C1 segment of cervical spinal cord (tissue), 14 donors: Measurements from ENCODE around the gene HEMK1.

Experiments
- DNase-seq, 14 donors: peaks; one replicate each; lab custom pipeline; 2025; lab: John Stamatoyannopoulos, UW

The HEMK1 gene, protein sequence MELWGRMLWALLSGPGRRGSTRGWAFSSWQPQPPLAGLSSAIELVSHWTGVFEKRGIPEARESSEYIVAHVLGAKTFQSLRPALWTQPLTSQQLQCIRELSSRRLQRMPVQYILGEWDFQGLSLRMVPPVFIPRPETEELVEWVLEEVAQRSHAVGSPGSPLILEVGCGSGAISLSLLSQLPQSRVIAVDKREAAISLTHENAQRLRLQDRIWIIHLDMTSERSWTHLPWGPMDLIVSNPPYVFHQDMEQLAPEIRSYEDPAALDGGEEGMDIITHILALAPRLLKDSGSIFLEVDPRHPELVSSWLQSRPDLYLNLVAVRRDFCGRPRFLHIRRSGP

DNA sequence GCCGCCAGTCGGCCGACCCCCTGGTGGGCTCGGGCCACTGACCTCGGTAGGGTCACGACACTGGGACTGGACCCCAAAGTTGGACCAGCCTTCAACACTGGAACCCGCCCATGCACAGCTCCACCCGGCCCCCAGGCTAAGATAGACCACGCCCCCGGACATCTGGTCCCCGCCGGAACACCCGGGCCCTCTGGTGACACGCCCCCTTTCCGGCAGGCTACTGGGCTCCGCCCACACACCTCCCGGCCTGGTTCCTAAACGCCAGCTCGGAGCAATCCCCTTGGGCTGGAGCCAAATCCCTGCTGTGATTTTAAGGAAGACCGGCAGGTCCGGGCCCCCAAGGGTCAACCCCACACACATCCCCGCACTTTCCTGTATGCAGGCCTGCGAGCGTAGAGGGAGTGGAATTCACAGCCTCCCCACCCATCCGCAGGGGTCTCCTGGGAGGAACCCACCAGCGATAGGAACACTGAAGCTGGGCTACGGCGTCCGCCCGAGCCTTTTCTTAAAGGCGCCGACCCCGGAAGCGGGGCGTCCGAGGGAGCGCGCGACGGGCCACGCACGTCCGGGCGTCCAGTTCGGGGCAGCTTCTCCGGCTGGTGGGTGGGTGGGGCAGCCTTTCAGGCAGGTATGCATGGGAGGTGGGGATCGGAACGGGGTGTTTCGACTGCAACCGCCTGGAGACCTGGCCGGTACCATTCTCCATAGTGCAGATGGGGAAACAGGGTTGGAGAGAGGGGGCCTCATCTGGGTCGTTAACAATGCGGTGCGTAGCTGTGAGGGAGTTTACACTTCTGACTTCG, at the start of gene HEMK1:
Gene HEMK1, plus strand, starts transcription at position 576 of the 803 bp plus-strand sequence. CDS start 1,583 bp downstream, outside the sequence.
- DNase-seq = peak; percentile 84 to 99 (median 96)

GRCh38 chr3:50520849-50521248, 48.5 kb upstream of the HEMK1 start:
- no peak for DNase-seq

DNA sequence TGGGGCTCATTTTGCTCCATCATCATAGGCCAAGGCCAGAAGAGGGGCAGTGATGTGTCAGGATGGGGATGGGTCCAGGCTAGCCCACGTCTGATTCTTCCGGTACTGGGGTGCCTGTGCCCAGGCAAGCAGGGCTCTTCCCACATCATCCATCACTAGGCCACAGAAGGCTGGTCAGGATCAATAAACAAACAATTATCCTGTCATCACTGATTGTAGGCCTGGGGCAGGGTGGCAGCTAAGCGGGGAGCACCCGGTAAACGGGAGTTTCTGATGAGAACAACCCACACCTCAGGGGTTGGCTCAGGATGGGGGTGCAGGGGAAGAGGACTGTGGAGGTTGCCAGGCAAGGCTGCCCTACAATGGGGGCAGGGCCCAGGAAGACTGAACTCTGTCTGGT, 47.8 kb upstream of the HEMK1 start:
- DNase-seq = no peak

DNA sequence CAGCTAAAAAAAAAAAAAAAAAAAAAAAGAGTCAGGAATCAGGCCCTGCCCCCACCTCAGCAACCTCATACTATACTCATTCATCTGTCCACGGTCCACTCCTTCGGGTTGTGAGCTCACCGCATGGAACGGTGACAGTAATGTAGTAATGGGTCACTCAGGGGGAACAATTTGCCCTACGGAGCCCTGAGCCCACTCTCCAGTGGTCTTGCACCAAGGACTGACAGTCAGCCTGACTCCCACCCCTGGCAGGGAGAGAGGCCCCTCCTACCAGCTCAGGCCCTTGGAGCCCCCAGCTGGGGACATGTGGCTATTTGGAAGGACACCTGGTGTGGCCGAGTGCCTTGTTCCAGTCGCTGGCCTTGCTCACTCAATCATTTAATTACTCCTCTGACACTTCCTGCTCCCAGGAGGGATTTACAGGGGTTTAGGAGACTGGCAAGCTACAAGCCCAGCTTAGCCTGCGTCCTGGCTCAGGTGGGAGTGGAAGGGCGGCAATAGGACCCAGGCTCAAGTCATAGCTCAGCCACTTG, 46.0 kb upstream of the HEMK1 start:
- no peak for DNase-seq

- no peak for DNase-seq
These were observed 44.6 kb upstream of the HEMK1 start for GRCh38 chr3:50524746-50525145.

DNA sequence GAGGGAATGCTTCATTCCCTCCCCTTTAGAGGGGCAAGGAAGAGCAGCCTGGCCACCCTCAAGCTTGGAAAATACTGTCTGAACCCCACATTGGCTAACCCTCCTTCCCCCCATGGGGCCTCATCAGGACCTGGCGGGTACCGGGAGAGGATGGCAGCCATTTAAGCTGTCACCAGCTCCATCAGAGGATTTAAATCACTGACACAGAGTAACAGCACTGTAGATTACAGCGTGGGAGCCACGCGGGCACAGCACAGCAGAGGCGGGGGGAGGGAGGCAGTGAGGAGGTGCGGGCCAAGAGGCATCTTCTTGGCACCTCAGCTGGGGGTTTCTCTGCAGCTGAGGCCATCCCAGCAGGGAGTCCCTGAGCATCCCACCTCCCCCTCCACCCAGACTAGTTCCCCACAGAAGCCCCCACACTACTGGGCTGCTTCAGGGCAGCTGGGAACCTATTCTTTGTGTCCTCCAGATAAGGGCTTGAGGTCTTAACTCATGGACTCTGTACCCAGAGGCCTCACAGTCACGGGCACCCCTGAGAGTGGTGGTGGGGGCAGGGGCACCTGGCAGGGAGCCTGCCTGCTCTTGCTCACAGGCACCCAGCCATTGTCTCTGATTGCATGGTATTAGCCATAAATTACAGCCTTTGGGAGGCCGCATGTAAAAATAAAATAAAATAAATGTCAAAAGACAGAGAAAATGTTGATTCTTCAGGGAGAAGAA, 44.0 kb upstream of the HEMK1 start:
- DNase-seq = no peak

DNA sequence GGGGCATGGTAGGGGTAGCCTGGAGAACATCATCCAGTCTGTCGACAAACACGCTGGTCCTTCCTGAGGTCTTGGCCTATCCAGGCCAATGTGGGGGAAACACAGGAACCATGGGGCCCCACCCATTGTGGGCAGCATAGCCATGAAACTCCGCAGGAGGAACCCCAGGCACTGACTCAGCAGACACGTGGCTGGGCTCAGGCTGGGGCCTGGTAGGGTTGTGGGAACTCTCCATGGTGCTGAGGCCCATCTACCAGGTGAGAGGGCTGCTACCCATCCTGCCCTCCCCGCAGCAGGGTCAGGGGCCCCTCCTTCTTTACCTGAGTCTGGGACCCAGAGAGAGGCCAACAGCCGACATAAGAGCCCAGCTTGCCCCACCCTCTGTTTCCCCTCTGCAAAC, 43.3 kb upstream of the HEMK1 start:
- DNase-seq = peak in 1 of 14 donors; percentile 6

DNA sequence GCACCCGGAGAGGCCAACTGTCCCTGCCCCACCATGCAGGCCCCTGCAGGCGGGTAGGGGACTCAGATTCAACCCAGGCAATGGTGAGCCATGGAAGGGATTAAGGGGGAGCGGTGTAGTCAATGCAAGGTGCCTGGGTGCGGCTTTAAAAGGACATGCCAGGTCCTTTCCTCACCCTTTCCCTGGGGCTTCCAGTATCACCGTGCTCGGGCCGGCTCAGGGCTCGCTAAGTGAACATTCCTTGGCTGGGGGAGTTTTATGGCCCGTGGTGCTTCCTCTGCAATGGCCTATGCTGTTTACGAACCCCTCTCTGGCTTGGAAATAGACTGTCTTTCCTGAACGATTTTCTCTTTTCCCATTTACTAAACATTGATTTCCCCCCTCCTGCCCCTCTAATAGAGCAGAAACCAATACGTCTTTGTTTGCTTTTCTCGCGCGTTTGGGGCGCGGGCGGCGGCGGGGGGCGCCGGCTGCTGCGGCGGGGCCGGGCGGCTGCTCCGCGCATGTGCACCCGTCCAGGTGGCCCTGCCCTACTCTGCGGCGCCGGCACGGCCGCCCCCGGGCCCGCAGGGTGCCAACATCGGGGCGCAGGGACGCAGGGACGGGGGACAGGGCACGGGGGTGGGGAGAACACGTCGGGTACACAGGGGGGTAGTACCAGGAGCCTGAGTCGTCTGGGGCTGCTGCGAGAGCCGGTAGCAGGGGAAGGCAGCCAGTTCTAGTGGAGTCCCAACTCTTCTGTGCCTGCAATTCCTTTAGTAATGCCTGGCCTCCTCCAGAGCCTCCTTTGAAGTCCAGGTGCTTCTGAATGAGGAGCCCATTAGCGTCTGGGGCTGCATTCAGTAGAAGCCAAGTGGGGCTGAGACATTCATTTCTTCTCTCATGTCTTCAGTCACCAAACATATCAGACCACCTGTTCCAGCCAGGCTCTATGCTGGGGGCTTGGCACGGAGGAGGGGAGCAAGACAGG, 39.0 kb upstream of the HEMK1 start:
- peak in 1 of 14 donors; percentile 24 for DNase-seq

- DNase-seq = no peak
These were observed 38.1 kb upstream of the HEMK1 start for GRCh38 chr3:50531201-50531600.

- DNase-seq = no peak
These were observed 37.1 kb upstream of the HEMK1 start for GRCh38 chr3:50532062-50532705.

GRCh38 chr3:50533316-50533715, 36.0 kb upstream of the HEMK1 start:
- no peak for DNase-seq

DNA sequence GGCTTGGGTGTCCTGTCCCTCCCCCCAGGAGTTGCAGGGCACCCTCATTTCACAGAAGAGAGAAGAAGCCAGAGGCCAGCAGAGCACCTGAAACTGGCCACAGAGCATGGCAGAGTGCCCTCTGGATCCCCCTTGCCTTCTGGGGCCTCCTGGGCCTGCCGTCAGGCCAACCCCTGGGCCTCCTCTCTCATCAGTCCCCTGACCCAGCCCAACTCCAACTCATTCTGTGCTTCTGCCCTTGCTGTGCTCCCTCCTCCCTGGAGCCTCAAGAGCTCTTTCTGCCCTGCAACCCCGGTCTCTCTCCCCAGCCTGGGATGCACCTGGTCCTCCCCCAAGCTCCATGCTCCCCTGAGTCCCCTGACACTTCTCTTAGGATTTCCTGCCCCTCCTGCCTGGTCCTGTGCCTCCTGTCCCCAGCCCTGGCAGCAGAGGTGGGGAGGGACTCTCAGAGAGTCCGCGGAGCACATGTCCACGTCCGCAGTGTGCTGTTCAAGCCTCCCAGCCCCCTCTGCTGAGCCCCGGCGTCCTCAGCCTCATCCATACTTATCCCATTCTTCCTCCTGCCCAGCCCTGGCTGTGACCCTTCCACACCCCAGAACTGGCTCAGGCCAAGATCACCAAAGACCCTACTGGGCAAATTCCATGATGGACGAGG, 35.4 kb upstream of the HEMK1 start:
- no peak for DNase-seq

DNA sequence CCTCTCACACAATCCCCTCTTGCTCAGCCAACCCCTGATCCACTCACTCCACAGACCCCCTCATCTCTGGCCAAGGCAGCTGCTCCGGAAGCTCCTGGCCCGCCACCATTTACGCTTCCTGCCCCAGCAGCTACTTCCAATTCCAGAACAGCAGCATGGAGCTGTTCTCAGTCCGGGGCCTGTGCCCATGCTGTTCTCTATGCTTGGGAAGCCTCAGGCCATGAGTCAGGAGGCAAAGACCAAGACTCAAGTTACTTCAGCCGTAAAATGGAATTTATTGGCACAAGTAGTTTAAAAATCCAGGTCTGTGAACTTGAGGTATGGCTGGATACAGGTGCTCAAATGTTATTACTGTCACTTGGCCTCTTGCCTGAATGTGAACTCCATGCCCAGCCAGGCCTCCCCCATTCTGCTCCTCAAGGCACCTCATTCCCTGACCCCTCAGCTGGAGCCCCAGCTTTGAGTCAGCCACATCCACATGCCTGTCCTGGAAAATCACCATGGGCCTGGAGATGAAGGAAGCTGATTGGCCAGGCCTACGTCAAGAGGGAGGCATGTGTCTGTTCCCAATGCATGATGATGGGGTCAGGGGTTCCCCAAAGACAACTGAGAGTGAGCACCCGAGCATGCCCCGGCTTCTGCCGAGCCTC, 34.5 kb upstream of the HEMK1 start:
- DNase-seq = no peak

DNA sequence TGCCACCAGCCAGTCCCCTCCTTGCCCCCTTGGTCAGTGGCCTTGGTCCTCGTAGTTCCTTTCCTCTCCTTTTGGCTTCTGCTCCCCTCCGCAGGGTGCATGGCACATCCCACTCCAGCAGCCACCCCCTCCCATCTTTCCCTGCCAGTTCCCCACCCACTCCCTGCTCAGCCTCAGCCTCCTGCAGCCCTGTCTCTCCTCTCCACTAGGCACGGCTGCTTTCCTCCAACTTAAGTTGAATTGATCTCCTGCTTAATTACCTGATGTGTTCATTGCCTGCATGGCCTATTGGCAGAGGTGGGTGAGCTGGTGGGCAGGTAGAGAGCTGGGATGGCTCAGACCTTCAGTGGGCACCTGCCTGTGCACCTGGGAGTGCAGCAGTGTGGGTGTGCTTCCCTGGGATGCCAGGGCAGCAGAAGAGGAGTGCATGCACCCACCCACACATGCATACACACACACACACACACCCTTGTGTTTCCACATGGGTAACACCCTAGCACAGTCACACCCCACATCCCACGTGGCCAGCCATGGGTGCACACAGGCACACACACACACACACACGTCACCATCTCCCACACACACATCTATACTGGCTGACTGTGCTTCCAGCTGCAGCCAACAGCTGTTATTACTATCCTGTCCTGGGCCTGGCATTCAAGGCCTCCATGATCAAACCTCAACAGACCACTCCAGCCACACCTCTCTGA, 32.7 kb upstream of the HEMK1 start:
- no peak for DNase-seq

DNA sequence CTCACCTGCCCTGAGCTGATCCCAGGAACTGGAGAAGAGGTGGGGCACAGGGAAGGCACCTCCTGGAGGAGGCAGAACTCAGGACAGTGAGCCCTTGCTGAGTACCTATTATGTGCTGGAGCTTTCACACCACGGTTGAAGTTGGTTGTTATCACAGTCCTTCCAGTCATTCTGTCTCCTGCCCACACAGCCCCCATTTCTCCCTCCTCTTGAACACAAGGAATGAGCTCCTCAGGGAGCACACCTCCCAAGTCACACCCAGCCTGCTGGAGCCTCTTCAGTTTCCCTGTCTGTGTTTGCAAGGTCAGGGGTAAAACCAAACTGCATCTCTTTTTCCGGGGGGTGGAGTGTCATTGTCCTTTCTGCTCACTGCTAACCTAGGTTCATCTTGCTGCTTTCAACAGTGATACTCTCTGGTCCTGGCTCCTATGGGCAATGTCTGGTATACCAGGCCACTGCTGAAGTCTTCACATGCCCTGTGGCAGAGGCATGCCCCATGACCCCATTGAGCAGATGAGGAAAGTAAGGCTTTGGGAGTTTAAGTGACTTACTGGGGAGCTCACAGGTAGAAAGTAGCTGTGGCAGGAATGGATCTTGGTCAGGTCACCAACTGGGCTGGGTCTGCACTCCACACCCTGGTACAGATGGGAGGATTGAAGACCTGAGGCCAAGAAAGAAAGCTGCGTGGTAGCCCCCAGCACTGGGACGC, 31.7 kb upstream of the HEMK1 start:
- no peak for DNase-seq

GRCh38 chr3:50539356-50540286, 29.7 kb upstream of the HEMK1 start:
- no peak for DNase-seq
